SIG-M5 (cell line): ENCODE measurements around the gene MVB12A.

Experiments
- DNase-seq: peaks from one replicate; lab custom pipeline; 2025; lab: John Stamatoyannopoulos, UW

Gene MVB12A

DNA sequence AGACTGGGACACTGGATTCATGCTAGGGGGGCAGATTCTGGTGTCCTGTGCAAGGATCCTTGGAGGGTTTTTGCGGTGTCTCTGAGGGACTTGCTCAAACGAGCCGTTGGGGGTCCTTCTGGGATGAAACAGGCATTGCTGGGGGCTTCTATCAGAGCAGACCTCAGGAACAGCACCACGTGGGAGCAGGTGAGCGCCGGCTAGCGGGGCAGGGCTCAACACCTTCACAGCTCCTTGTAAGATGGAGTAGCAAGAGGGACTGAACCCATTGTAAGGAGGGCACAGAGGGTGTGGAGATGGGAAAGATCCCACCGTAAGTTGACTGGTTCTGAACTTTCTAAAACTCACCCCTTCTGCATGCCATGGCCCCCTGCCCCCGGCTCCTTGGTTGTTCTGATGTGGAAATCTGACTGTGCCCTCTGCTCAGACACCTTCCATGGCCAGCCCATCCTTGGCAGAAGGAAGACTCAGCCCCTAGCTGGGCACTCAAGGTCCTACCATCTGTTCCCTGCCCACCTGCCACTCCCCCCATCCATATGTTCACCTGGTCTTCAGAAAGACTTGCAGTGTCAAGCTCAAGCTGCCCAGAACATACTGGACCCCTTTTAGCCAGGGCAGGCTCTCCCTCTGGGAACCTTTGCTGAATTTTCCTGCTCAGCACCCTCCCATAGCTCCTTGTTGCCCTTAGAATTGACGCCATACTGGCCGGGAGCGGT, 51.7 kb downstream of the MVB12A start:
- no peak for DNase-seq

DNA sequence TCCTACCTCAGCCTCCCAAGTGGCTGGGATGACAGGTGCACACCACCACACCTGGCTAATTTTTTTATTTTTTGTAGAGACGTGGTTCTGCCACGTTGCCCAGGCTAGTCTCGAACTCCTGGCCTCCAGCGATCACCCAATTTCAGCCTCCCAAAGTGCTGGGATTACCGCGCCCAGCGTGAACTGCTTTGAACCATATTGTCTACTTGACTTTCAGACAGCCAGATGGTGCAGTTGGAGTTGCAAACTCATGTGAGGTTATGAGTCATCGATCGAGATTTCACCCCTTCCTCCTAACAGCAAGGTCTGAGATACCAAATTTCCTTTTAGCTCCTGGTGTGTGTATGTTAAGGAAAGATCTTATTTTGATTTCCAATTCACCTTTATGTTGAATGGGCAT, 53.2 kb downstream of the MVB12A start:
- DNase-seq, result no peak
